Esophagus squamous epithelium (tissue), 4 donors: ENCODE measurements around the gene MGAT5B.

Experiments
- POLR2A ChIP-seq, 4 donors: fragments of 450-650 bp; IDR thresholded peaks; one replicate each; pipeline ENCODE4 v1.6.1; 2017; ENCODE audit warnings: antibody characterized with exemption in 4 of 4, mild to moderate bottlenecking in 4 of 4, moderate library complexity in 3 of 4
- TF ChIP-seq, protein P1 (sequence below), 6 experiments: fragments of 450-650 bp in 4 of 6; fragments of 200-600 bp in 2 of 6; sonication (generic) in 2 of 6; IDR thresholded peaks; one replicate each; pipeline ENCODE4 v1.5.1; 2016 to 2019; ENCODE audit warnings: antibody characterized with exemption in 6 of 6, mild to moderate bottlenecking in 4 of 6, moderate library complexity in 4 of 6

DNA sequence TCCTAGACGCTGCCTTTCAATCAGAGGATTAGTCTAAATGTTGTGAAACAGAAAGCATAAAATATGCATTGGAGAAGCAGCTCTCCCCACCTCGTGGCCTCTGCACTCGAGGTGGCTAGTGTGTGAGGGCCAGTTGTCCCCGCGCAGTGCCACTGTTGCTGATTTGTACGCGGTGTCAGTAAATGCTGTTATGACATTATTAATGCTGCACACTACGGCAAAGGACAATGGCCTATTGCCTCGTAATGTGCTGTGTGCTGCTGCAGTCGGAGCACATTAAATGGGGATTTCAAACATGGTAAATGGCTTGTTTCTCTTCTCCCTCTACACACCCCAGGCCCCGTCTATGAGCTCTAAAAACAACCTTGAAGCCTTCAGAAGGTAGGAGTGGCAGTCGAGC, 5.7 kb upstream of the MGAT5B start:
- TF ChIP-seq, protein P1, sequence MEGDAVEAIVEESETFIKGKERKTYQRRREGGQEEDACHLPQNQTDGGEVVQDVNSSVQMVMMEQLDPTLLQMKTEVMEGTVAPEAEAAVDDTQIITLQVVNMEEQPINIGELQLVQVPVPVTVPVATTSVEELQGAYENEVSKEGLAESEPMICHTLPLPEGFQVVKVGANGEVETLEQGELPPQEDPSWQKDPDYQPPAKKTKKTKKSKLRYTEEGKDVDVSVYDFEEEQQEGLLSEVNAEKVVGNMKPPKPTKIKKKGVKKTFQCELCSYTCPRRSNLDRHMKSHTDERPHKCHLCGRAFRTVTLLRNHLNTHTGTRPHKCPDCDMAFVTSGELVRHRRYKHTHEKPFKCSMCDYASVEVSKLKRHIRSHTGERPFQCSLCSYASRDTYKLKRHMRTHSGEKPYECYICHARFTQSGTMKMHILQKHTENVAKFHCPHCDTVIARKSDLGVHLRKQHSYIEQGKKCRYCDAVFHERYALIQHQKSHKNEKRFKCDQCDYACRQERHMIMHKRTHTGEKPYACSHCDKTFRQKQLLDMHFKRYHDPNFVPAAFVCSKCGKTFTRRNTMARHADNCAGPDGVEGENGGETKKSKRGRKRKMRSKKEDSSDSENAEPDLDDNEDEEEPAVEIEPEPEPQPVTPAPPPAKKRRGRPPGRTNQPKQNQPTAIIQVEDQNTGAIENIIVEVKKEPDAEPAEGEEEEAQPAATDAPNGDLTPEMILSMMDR (IDR thresholded peaks at IDR 0.05) = no peak
- no peak for TF ChIP-seq POLR2A (IDR thresholded peaks at IDR 0.05)
